NCI-H524 treated with DMSO at 0.1 percent for 48 hours (cell line): ENCODE measurements around the gene SCAMP2.

Experiments
- DNase-seq: peaks from one replicate; lab custom pipeline; 2025; lab: John Stamatoyannopoulos, UW

Gene SCAMP2

GRCh38 chr15:74794970-74795349 is 78.2 kb downstream of the SCAMP2 start:
- no peak for DNase-seq

DNA sequence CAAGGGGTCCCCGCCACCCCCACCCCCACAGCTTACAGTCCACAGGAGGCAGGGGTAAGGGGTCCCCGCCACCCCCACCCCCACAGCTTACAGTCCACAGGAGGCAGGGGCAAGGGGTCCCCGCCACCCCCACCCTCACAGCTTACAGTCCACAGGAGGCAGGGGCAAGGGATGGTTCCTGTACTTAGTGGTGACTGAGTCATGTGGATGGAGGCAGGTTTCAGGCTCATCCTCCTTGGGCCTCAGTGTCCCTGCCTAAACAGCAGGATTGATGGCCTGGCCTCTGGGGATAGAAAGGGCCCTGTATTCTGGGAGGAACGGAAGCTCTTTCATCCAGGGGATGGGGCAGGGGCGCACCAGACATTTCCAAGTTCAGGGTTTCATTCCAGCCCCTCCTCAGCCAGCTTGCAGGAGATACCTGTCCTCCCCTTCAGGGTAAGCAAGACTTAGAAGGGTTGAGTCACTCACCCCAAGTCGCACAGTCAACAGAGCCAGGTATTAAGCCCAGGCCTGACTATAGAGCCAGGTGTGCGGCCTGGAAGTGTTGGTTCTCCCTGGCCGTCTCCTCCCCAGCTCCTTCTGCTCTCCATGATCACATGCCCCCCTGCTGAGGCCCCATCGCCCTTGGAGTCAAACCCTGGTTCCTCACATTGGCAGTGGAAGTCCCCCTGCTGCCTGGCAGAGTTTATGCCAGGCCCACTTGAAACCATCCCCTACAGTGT is 78.8 kb downstream of the SCAMP2 start:
- no peak for DNase-seq
